Measurements from ENCODE around the gene CCL26.

GRCh38 chr7:75817116-75817515 is 45.1 kb upstream of the CCL26 start:
- TF ChIP-seq, protein P1, sequence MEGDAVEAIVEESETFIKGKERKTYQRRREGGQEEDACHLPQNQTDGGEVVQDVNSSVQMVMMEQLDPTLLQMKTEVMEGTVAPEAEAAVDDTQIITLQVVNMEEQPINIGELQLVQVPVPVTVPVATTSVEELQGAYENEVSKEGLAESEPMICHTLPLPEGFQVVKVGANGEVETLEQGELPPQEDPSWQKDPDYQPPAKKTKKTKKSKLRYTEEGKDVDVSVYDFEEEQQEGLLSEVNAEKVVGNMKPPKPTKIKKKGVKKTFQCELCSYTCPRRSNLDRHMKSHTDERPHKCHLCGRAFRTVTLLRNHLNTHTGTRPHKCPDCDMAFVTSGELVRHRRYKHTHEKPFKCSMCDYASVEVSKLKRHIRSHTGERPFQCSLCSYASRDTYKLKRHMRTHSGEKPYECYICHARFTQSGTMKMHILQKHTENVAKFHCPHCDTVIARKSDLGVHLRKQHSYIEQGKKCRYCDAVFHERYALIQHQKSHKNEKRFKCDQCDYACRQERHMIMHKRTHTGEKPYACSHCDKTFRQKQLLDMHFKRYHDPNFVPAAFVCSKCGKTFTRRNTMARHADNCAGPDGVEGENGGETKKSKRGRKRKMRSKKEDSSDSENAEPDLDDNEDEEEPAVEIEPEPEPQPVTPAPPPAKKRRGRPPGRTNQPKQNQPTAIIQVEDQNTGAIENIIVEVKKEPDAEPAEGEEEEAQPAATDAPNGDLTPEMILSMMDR (IDR thresholded peaks at IDR 0.05), result no peak
- TF ChIP-seq POLR2A (IDR thresholded peaks at IDR 0.05), result no peak
